Glomerular endothelial cell (primary cell): ENCODE measurements around the gene DNAL1. TPM values are rescaled to one million over a fixed set of nuclear protein-coding genes. Genes with fewer than 3 reads are reported as not detected.

Experiments used
- total RNA-seq: library from RNA; depleted of rRNA; stranded (reverse); fragments of >200 nt; gene quantifications from 2 replicates; pipeline ENCODE4 v1.2.3, GENCODE V29; 2015

Gene DNAL1
- total RNA-seq, 1 donor from 2014 or later, result 3.9 TPM

Other genes starting within 250 kb of the DNAL1 start
- 72.4 and 77.6 TPM in 2 replicates for gene NUMB, start 186.4 kb upstream of the DNAL1 start, total RNA-seq
- 17.1 and 24.6 TPM in 2 replicates for gene RIOX1, start 154.1 kb upstream of the DNAL1 start, total RNA-seq
- gene ACOT1, start 107.8 kb upstream of the DNAL1 start, total RNA-seq, result 3.5 and 3.6 TPM in 2 replicates
- not detected in 2 replicates for gene HEATR4, start 86.0 kb upstream of the DNAL1 start, total RNA-seq
- 18.6 and 24.7 TPM in 2 replicates for gene ACOT2, start 75.8 kb upstream of the DNAL1 start, total RNA-seq
- 0.29 and 1.4 TPM in 2 replicates for gene ACOT4, start 53.1 kb upstream of the DNAL1 start, total RNA-seq
- not detected in 2 replicates for gene ACOT6, start 32.5 kb upstream of the DNAL1 start, total RNA-seq
- 38.5 and 44.9 TPM in 2 replicates for gene PNMA1, start 69.4 kb downstream of the DNAL1 start, total RNA-seq
- 1.9 and 2.8 TPM in 2 replicates for gene PTGR2, start 206.8 kb downstream of the DNAL1 start, total RNA-seq
- 34.5 and 36.5 TPM in 2 replicates for gene ZNF410, start 241.9 kb downstream of the DNAL1 start, total RNA-seq